HL-60 (cell line): ENCODE results near the gene SRPK2.

ENCODE experiments used
- GABPA ChIP-seq: IDR thresholded peaks from 2 replicates; pipeline ENCODE4 v1.6.1; 2012; ENCODE audit warnings: low read depth
- POLR2AphosphoS5 ChIP-seq: IDR thresholded peaks from 2 replicates; pipeline ENCODE4 v1.6.1; 2012; ENCODE audit warnings: low read depth
- SPI1 ChIP-seq: IDR thresholded peaks from 2 replicates; pipeline ENCODE4 v1.6.1; 2012; ENCODE audit warnings: low read depth, mild to moderate bottlenecking, borderline replicate concordance
- TF ChIP-seq, protein P1 (sequence below): IDR thresholded peaks from one replicate; pipeline ENCODE4 v1.5.1; 2011; ENCODE audit warnings: low read length, control low read depth, inconsistent platforms; ENCODE audit not compliant: insufficient read depth
- TF ChIP-seq, protein P2 (sequence below): IDR thresholded peaks from 2 replicates; pipeline ENCODE4 v1.6.1; 2012; ENCODE audit warnings: low read depth; ENCODE audit not compliant: insufficient replicate concordance

GRCh38 chr7:105101864-105102263 is 286.9 kb downstream of the SRPK2 start:
- TF ChIP-seq, protein P1, sequence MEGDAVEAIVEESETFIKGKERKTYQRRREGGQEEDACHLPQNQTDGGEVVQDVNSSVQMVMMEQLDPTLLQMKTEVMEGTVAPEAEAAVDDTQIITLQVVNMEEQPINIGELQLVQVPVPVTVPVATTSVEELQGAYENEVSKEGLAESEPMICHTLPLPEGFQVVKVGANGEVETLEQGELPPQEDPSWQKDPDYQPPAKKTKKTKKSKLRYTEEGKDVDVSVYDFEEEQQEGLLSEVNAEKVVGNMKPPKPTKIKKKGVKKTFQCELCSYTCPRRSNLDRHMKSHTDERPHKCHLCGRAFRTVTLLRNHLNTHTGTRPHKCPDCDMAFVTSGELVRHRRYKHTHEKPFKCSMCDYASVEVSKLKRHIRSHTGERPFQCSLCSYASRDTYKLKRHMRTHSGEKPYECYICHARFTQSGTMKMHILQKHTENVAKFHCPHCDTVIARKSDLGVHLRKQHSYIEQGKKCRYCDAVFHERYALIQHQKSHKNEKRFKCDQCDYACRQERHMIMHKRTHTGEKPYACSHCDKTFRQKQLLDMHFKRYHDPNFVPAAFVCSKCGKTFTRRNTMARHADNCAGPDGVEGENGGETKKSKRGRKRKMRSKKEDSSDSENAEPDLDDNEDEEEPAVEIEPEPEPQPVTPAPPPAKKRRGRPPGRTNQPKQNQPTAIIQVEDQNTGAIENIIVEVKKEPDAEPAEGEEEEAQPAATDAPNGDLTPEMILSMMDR, result no peak
- TF ChIP-seq POLR2AphosphoS5 (no peak), SPI1 (no peak), GABPA (no peak)
- TF ChIP-seq, protein P2, sequence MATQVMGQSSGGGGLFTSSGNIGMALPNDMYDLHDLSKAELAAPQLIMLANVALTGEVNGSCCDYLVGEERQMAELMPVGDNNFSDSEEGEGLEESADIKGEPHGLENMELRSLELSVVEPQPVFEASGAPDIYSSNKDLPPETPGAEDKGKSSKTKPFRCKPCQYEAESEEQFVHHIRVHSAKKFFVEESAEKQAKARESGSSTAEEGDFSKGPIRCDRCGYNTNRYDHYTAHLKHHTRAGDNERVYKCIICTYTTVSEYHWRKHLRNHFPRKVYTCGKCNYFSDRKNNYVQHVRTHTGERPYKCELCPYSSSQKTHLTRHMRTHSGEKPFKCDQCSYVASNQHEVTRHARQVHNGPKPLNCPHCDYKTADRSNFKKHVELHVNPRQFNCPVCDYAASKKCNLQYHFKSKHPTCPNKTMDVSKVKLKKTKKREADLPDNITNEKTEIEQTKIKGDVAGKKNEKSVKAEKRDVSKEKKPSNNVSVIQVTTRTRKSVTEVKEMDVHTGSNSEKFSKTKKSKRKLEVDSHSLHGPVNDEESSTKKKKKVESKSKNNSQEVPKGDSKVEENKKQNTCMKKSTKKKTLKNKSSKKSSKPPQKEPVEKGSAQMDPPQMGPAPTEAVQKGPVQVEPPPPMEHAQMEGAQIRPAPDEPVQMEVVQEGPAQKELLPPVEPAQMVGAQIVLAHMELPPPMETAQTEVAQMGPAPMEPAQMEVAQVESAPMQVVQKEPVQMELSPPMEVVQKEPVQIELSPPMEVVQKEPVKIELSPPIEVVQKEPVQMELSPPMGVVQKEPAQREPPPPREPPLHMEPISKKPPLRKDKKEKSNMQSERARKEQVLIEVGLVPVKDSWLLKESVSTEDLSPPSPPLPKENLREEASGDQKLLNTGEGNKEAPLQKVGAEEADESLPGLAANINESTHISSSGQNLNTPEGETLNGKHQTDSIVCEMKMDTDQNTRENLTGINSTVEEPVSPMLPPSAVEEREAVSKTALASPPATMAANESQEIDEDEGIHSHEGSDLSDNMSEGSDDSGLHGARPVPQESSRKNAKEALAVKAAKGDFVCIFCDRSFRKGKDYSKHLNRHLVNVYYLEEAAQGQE, result no peak
